ENCODE data around the gene PTPRR. TPM values are rescaled to one million over a fixed set of nuclear protein-coding genes. Genes with fewer than 3 reads are reported as not detected.

PTPRR gene
- total and polyA plus RNA-seq, 2 of the 4 experiments (the other 2 are of a cell fraction) = 0.18 to 0.21 TPM

DNA sequence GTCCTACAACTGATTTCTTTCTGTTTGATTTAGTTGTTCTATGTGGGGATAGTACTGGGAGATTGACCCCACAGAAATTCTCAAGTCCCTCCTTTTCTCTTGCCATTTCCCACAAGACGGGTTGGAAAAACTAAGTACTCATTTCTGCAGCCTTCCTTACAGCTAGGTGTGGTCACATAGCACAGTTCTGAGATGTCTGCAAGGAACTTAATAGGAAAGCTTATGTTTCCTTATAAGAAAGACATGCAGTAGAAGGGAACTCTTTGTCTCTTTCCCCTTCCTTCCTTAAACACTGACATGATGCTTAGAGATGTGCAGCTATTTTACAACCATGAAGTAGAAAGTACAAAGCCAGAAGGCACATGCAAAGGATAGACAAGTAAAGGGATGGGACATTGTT is 113.7 kb downstream of the PTPRR start:
- Histone ChIP-seq H3K9me3 (ENCODE audit: control insufficient read depth, insufficient read depth, low read length) (no peaks in the 10 kb centered on the region), H3K23ac (ENCODE audit: low read depth, low read length) (no peak overlapping the region), H2BK5ac (ENCODE audit: low read depth, low read length, poor library complexity, severe bottlenecking) (no peak overlapping the region), H3K36me3 (ENCODE audit: control insufficient read depth, insufficient read depth, low read length) (no peaks in the 10 kb centered on the region), H4K8ac (ENCODE audit: low read depth in 2 of 2, low read length in 2 of 2) (no peak overlapping the region), H3K9me1 (ENCODE audit: insufficient read depth, low read length) (no peaks in the 10 kb centered on the region), H4K91ac (ENCODE audit: insufficient read depth, low read depth, low read length) (no peak overlapping the region), H3K9ac (ENCODE audit: low read depth, low read length) (no peak overlapping the region), H2AK9ac (replicated peaks; ENCODE audit: low read depth, low read length, poor library complexity) (no peak overlapping the region), H3K4me2 (ENCODE audit: low read depth, low read length) (no peak overlapping the region), H3K56ac (ENCODE audit: extremely low read depth, insufficient read depth, low read length) (no peak overlapping the region), H3K4me3 (ENCODE audit: insufficient read depth, low read depth, low read length) (no peak overlapping the region), H3K79me1 (ENCODE audit: low read depth in 1 of 2, low read length in 2 of 2) (no peaks in the 10 kb centered on the region), H3K4me1 (ENCODE audit: control insufficient read depth, insufficient read depth, low read length) (no peaks in the 10 kb centered on the region), H2AFZ (replicated peaks; ENCODE audit: low read length, poor library complexity) (no peak overlapping the region), H3K27ac (ENCODE audit: insufficient read depth, low read length) (no peak overlapping the region), H2AK5ac (ENCODE audit: low read depth, low read length) (no peak overlapping the region), H3K27me3 (ENCODE audit: control insufficient read depth, insufficient read depth, low read length) (no peaks in the 10 kb centered on the region), H4K5ac (ENCODE audit: low read depth, low read length) (no peak overlapping the region), H3K18ac (ENCODE audit: low read depth, low read length) (no peak overlapping the region), H2BK20ac (ENCODE audit: low read depth, low read length) (no peak overlapping the region), H2BK15ac (ENCODE audit: low read depth, low read length) (no peak overlapping the region), H3K4ac (ENCODE audit: low read depth, low read length) (no peak overlapping the region), H3K14ac (replicated peaks; ENCODE audit: low read depth, low read length) (no peak overlapping the region), H4K20me1 (ENCODE audit: insufficient read depth, low read length) (no peaks in the 10 kb centered on the region), H2BK120ac (ENCODE audit: low read depth, low read length) (no peak overlapping the region)
- dilution Hi-C loops (cut with HindIII; ENCODE audit: low sequenced_read_pairs, unreplicated experiment) (no loop called here), intact Hi-C loops (cut with micrococcal nuclease) (no loop called here), in situ Hi-C loops (cut with MboI; ENCODE audit: low sequenced_read_pairs) (no loop called here)
- CTCF ChIA-PET = no interaction called here
- BruUV-seq (replicated peaks) = no TSS peak
- no CpG with 5 or more reads among the region's 1 CpG for WGBS, 2 experiments (ENCODE audit: extremely low coverage in 2 of 2, insufficient read length in 1 of 2)
- POLR2A ChIA-PET (ENCODE audit: unreplicated experiment) = no interaction called here
- DNase-seq = no peak
- ATAC-seq (ENCODE audit: low read depth) = no peak
- TF ChIP-seq POLR2A (IDR thresholded peaks at IDR 0.05; ENCODE audit: low read depth, low read length) = no peak
- TF ChIP-seq, protein P1, sequence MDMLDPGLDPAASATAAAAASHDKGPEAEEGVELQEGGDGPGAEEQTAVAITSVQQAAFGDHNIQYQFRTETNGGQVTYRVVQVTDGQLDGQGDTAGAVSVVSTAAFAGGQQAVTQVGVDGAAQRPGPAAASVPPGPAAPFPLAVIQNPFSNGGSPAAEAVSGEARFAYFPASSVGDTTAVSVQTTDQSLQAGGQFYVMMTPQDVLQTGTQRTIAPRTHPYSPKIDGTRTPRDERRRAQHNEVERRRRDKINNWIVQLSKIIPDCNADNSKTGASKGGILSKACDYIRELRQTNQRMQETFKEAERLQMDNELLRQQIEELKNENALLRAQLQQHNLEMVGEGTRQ (IDR thresholded peaks at IDR 0.05; ENCODE audit: low read depth, low read length) = no peak
- TF ChIP-seq NFE2L2 (IDR thresholded peaks at IDR 0.05; ENCODE audit: low read depth, low read length) = no peak
- TF ChIP-seq CHD1 (IDR thresholded peaks at IDR 0.05; ENCODE audit: low read depth, low read length) = no peak
- TF ChIP-seq RFX5 (IDR thresholded peaks at IDR 0.05; ENCODE audit: low read depth, low read length) = no peak
- TF ChIP-seq MAZ (IDR thresholded peaks at IDR 0.05; ENCODE audit: borderline replicate concordance, low read depth, low read length) = no peak
- TF ChIP-seq SMC3 (IDR thresholded peaks at IDR 0.05; ENCODE audit: low read depth, low read length) = no peak
- TF ChIP-seq RAD21 (IDR thresholded peaks at IDR 0.05; ENCODE audit: low read length) = no peak
- TF ChIP-seq, protein P2, sequence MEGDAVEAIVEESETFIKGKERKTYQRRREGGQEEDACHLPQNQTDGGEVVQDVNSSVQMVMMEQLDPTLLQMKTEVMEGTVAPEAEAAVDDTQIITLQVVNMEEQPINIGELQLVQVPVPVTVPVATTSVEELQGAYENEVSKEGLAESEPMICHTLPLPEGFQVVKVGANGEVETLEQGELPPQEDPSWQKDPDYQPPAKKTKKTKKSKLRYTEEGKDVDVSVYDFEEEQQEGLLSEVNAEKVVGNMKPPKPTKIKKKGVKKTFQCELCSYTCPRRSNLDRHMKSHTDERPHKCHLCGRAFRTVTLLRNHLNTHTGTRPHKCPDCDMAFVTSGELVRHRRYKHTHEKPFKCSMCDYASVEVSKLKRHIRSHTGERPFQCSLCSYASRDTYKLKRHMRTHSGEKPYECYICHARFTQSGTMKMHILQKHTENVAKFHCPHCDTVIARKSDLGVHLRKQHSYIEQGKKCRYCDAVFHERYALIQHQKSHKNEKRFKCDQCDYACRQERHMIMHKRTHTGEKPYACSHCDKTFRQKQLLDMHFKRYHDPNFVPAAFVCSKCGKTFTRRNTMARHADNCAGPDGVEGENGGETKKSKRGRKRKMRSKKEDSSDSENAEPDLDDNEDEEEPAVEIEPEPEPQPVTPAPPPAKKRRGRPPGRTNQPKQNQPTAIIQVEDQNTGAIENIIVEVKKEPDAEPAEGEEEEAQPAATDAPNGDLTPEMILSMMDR (conservative IDR thresholded peaks at IDR 0.05; ENCODE audit: low read depth, low read length) = no peak
- TF ChIP-seq, protein P3, sequence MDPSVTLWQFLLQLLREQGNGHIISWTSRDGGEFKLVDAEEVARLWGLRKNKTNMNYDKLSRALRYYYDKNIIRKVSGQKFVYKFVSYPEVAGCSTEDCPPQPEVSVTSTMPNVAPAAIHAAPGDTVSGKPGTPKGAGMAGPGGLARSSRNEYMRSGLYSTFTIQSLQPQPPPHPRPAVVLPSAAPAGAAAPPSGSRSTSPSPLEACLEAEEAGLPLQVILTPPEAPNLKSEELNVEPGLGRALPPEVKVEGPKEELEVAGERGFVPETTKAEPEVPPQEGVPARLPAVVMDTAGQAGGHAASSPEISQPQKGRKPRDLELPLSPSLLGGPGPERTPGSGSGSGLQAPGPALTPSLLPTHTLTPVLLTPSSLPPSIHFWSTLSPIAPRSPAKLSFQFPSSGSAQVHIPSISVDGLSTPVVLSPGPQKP (IDR thresholded peaks at IDR 0.05; ENCODE audit: borderline replicate concordance, low read depth, low read length) = no peak
- TF ChIP-seq CEBPB (IDR thresholded peaks at IDR 0.05; ENCODE audit: low read depth, low read length) = no peak
- TF ChIP-seq BHLHE40 (IDR thresholded peaks at IDR 0.05; ENCODE audit: low read depth, low read length) = no peak
- TF ChIP-seq RCOR1 (IDR thresholded peaks at IDR 0.05; ENCODE audit: insufficient replicate concordance, low read length) = no peak
- no peak for TF ChIP-seq FOS (IDR thresholded peaks at IDR 0.05; ENCODE audit: low read depth, low read length)
- TF ChIP-seq MAFK (IDR thresholded peaks at IDR 0.05; ENCODE audit: low read depth, low read length) = no peak
- TF ChIP-seq MXI1 (IDR thresholded peaks at IDR 0.05; ENCODE audit: borderline replicate concordance, low read depth, low read length) = no peak

All from IMR-90 (cell line).